Breast epithelium (tissue), 3 donors: ENCODE data around the gene LAMB3.

ENCODE experiments used
- POLR2A ChIP-seq: fragments of 450-650 bp; IDR thresholded peaks from one replicate; pipeline ENCODE4 v1.6.1; 2016; ENCODE audit warnings: antibody characterized with exemption, mild to moderate bottlenecking, moderate library complexity
- TF ChIP-seq, protein P1 (sequence below), 3 donors: fragments of 450-650 bp; IDR thresholded peaks; one replicate each; pipeline ENCODE4 v1.5.1; 2016 to 2017; ENCODE audit warnings: antibody characterized with exemption in 3 of 3, mild to moderate bottlenecking in 3 of 3, moderate library complexity in 3 of 3

DNA sequence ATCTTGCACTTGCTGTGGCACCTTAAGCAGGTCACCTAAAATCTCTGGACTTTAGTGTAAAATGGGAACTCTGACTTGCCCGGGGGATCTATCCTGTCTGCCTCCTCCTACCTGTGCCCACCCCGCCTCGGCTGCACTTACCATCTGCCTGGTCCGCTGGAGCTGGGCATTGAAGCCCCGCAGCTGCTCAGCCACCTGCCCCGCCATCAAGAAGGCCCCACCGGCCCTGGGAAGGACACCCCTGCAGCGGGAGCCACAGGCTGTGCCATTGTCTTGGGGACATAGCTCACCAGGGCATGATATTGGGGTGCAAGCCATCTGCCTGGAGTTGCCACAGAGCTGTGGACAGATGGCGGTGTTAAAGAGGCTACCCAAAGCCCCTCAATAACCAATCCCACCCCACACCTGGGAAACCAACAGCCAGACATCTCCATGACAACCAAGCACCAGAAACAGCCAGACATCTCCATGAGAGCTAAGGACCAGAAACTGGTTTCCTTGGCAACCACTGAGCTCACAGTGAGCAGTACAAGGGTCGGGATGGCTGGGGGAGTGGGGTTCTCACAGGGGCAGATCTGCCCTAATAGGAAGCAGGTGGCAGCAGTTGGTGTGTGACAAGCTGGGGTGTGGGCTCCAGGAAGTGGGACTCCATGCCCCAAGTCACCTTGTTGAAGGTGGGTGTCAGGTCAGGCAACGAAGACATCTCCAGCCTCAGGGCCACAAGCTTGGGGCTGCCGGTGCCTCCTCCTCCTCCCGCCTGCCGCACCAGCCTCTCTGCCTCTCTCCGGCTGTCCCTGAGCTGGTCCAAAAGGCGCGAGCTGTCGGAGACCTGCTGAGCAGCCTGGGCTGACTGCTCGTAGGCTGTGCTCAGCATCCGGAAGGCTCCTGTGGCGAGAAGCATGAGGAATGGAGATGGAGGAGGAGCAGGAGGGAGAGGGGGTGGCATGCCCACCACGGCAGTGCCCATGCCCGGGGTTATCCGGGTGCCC is 29.1 kb downstream of the LAMB3 start:
- TF ChIP-seq POLR2A = no peak
- TF ChIP-seq, protein P1, sequence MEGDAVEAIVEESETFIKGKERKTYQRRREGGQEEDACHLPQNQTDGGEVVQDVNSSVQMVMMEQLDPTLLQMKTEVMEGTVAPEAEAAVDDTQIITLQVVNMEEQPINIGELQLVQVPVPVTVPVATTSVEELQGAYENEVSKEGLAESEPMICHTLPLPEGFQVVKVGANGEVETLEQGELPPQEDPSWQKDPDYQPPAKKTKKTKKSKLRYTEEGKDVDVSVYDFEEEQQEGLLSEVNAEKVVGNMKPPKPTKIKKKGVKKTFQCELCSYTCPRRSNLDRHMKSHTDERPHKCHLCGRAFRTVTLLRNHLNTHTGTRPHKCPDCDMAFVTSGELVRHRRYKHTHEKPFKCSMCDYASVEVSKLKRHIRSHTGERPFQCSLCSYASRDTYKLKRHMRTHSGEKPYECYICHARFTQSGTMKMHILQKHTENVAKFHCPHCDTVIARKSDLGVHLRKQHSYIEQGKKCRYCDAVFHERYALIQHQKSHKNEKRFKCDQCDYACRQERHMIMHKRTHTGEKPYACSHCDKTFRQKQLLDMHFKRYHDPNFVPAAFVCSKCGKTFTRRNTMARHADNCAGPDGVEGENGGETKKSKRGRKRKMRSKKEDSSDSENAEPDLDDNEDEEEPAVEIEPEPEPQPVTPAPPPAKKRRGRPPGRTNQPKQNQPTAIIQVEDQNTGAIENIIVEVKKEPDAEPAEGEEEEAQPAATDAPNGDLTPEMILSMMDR (IDR thresholded peaks at IDR 0.05) = no peak
